ENCODE results near the gene TRERF1. TPM values are rescaled to one million over a fixed set of nuclear protein-coding genes. Genes with fewer than 3 reads are reported as not detected.

Gene TRERF1
- total and polyA plus RNA-seq, 2 of the 8 experiments (the other 6 are each of a cell fraction or from before 2014, with no cell fraction given): 10.8 to 21.5 TPM

DNA sequence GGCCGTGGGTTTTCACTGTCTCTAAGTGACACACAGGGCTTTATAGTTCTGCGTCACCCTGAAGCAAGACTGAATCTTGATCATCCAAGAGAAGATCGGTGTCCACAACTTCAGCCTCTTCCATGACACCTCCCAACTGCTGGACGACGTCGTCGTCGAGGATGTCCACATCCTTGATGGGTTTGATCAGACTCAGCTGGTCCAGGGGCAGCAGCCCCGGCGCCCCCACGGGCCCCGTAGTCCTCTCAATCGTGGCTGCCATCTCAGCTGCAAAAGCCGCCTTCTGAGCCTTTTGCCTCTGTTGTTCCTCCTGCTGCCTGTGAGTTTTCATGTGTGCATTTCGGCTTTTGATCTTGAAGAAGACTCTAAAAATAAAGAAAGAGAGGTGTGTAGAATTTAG is 223.4 kb downstream of the TRERF1 start:
- Histone ChIP-seq H3K27ac (ENCODE audit: low read depth, low read length) (no peak overlapping the region), H3K9me3 (ENCODE audit: insufficient read depth in 2 of 2, low read depth in 1 of 2, low read length in 1 of 2) (no peaks in the 10 kb centered on the region), H3K79me2 (ENCODE audit: control insufficient read depth in 1 of 2, insufficient read depth in 2 of 2, low read length in 2 of 2) (no peaks in the 10 kb centered on the region), H3K4ac (replicated peaks; ENCODE audit: insufficient read length, low read depth, low read length) (no peak overlapping the region), H3K14ac (ENCODE audit: insufficient read length) (no peak overlapping the region), H2BK5ac (ENCODE audit: low read depth, low read length) (no peak overlapping the region), H3K27me3 (replicated peaks in 1 of 4; ENCODE audit: control insufficient read depth in 3 of 4, extremely low read depth in 1 of 4, insufficient read depth in 3 of 4, low read length in 3 of 4) (no peaks in the 10 kb centered on the region), H2AK5ac (ENCODE audit: low read depth, low read length) (no peak overlapping the region), H4K91ac (replicated peaks; ENCODE audit: insufficient read length, low read length) (no peak overlapping the region), H2BK12ac (ENCODE audit: low read depth, low read length) (no peak overlapping the region), H3K56ac (replicated peaks; ENCODE audit: insufficient read length, low read depth, low read length) (no peak overlapping the region), H4K8ac (ENCODE audit: extremely low read depth, insufficient read depth, low read length) (no peak overlapping the region), H2BK20ac (ENCODE audit: low read length) (no peak overlapping the region), H3K9ac (replicated peaks in 1 of 4; ENCODE audit: extremely low read depth in 1 of 4, low read depth in 3 of 4, low read length in 3 of 4) (no peak overlapping the region), H3K4me2 (ENCODE audit: insufficient read depth in 1 of 2, low read depth in 2 of 2, low read length in 2 of 2) (no peak overlapping the region), H4K5ac (ENCODE audit: insufficient read length, low read depth, low read length) (no peak overlapping the region), H3K36me3 (ENCODE audit: control insufficient read depth in 2 of 4, insufficient read depth in 4 of 4, low read length in 3 of 4) (peaks cover 0 to 33% (median 15%) of the 10 kb centered on the region in 4 experiments; a peak in 6 of 8 replicates), H3K4me3 (ENCODE audit: extremely low read depth in 1 of 4, insufficient read depth in 2 of 4, low read depth in 3 of 4, low read length in 4 of 4) (no peak overlapping the region), H3K18ac (ENCODE audit: extremely low read depth, low read length) (no peak overlapping the region), H3K23me2 (ENCODE audit: low read depth, low read length) (no peaks in the 10 kb centered on the region), H2AFZ (ENCODE audit: low read length) (no peak overlapping the region), H2BK120ac (replicated peaks; ENCODE audit: low read depth, low read length) (no peak overlapping the region), H3K79me1 (ENCODE audit: low read depth, low read length) (no peaks in the 10 kb centered on the region), H3K4me1 (replicated peaks in 1 of 4; ENCODE audit: control insufficient read depth in 3 of 4, insufficient read depth in 4 of 4, low read length in 3 of 4) (no peaks in the 10 kb centered on the region), H3K23ac (ENCODE audit: insufficient read length) (no peak overlapping the region), H4K20me1 (replicated peaks in 1 of 2; ENCODE audit: control insufficient read depth in 1 of 2, insufficient read depth in 2 of 2, low read length in 2 of 2) (no peaks in the 10 kb centered on the region), H2BK15ac (ENCODE audit: low read length) (no peak overlapping the region)
- 84% methylated on average over 15 of the region's 15 CpGs; no CpG with 5 or more reads in 1 of the 2 experiments for WGBS, 2 experiments (ENCODE audit: extremely low coverage in 1 of 2, insufficient coverage in 1 of 2, insufficient read length in 1 of 2, insufficient replicate concordance in 2 of 2, low coverage in 1 of 2, low lambda C conversion rate in 2 of 2, missing lambda C conversion rate in 1 of 2)
- POLR2A ChIA-PET (ENCODE audit: partially characterized antibody): no interaction called here
- FAIRE-seq: no peak
- CTCF ChIA-PET (ENCODE audit: partially characterized antibody): interaction anchor here (1.2 to 5.2 kb wide), 2 partner anchors 13 to 319 kb away, joined by 3 to 52 read pairs; partner anchors contain the start of gene MRPS10
- DNase-seq (ENCODE audit: low read depth in 1 of 2, low spot score in 2 of 2): no peak

Data from H1 (cell line).